Breast epithelium (tissue), 3 donors: ENCODE results near the gene RIPOR2.

Experiments used
- CTCF ChIP-seq, 3 donors: fragments of 450-650 bp; IDR thresholded peaks; one replicate each; pipeline ENCODE4 v1.5.1; 2016 to 2017; ENCODE audit warnings: antibody characterized with exemption in 3 of 3, mild to moderate bottlenecking in 3 of 3, moderate library complexity in 3 of 3
- POLR2A ChIP-seq: fragments of 450-650 bp; IDR thresholded peaks from one replicate; pipeline ENCODE4 v1.6.1; 2016; ENCODE audit warnings: antibody characterized with exemption, mild to moderate bottlenecking, moderate library complexity
- POLR2AphosphoS5 ChIP-seq, 3 donors: sonication (generic); formaldehyde crosslinking; IDR thresholded peaks; one replicate each; pipeline ENCODE4 v1.6.1; 2017; ENCODE audit warnings: antibody characterized with exemption in 3 of 3

GRCh38 chr6:24856901-24857670 is 78.7 kb downstream of the RIPOR2 start:
- TF ChIP-seq POLR2AphosphoS5 (IDR thresholded peaks at IDR 0.05) (no peak), CTCF (IDR thresholded peaks at IDR 0.05) (no peak), POLR2A (no peak)
